ENCODE data around the gene VPS33B. TPM values are rescaled to one million over a fixed set of nuclear protein-coding genes. Genes with fewer than 3 reads are reported as not detected.

Gene VPS33B
- total RNA-seq, 2 experiments from 2014 or later, result 26.4 to 26.5 TPM

DNA sequence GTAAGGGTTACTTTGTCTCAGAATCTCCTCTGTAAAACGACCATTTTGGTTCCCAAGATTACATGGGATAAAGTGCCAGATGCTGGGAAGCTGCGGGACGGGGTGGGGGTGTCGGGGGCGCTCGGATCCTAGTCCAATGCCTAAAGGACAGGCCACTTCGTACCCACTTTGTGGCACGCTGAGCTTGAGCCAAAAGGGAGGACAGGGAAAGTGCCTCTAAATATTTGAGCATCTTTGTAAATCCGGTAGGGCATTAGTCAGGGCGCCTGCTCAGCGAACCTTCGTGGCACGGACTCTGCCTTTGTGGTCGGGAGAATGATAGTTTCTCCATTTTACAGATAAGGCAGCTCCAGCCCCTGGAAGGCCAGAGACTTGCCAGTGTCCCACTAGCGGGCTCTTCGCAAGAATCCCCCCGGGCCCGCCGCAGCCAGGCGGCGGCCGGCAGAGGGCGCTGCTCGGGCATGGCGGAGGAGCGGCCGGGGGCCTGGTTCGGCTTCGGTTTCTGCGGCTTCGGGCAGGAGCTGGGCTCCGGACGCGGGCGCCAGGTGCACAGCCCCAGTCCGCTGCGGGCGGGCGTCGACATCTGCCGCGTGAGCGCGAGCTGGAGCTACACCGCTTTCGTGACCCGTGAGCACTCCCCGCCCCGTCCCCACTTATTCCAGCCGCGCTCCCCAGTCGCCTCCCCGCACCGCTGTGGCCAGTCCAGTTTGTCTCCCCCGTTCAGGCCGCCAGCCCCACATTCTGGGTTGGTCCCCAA lies 65.9 kb downstream of the VPS33B start:
- peak overlapping the region; percentile 42 for H3K27ac Mint-ChIP-seq
- DNase-seq, result peak; percentile 66
- H3K27me3 Mint-ChIP-seq, result no peaks in the 10 kb centered on the region
- ChIA-PET POLR2A (interaction anchor here (1.3 to 3.7 kb wide), 3 partner anchors 22 to 53 kb away, joined by 5 to 28 read pairs (median 17); partner anchors contain the start of genes MAN2A2 and UNC45A), CTCF (interaction anchor here (0.9 to 7.7 kb wide), 22 partner anchors 8 to 686 kb away, joined by 3 to 106 read pairs (median 6); partner anchors contain the start of genes HDDC3, UNC45A and VPS33B)
- peaks cover 35% of the 10 kb centered on the region for H3K36me3 Mint-ChIP-seq
- intact Hi-C loops (cut with micrococcal nuclease), result loop anchor here (1.0 to 2.0 kb wide), 3 partner anchors 77 to 314 kb away; no protein-coding TSS in a partner anchor
- H3K9me3 Mint-ChIP-seq, result no peaks in the 10 kb centered on the region
- H3K4me3 Mint-ChIP-seq, result peak overlapping the region; percentile 87
- H3K4me1 Mint-ChIP-seq (ENCODE audit: low read depth), result peaks cover 14% of the 10 kb centered on the region

GRCh38 chr15:90955624-90956273 lies 66.6 kb downstream of the VPS33B start:
- Mint-ChIP-seq H3K27ac (peak overlapping the region; percentile 94), H3K27me3 (no peaks in the 10 kb centered on the region), H3K36me3 (peaks cover 28% of the 10 kb centered on the region), H3K4me3 (peak overlapping the region; percentile 87), H3K4me1 (ENCODE audit: low read depth) (peaks cover 14% of the 10 kb centered on the region), H3K9me3 (no peaks in the 10 kb centered on the region)
- ChIA-PET CTCF (interaction anchor here (0.9 to 7.7 kb wide), 20 partner anchors 8 to 686 kb away, joined by 3 to 106 read pairs (median 8); partner anchors contain the start of genes HDDC3, UNC45A and VPS33B), POLR2A (interaction anchor here (1.5 to 3.7 kb wide), 3 partner anchors 21 to 53 kb away, joined by 5 to 28 read pairs (median 17); partner anchors contain the start of genes MAN2A2, PRC1 and UNC45A)
- DNase-seq, result peak; percentile 25
- intact Hi-C loops (cut with micrococcal nuclease), result loop anchor here (1.0 to 2.0 kb wide), 7 partner anchors 20 to 315 kb away; partner anchors contain the start of genes MAN2A2, PRC1, UNC45A and VPS33B

GRCh38 chr15:90954712-90955623 lies 67.4 kb downstream of the VPS33B start, which contains the start of gene RCCD1:
Gene RCCD1, plus strand, starts transcription at chr15:90954884. Its CDS starts 1,851 bp downstream, at chr15:90956735.
- H3K4me3 Mint-ChIP-seq, result peak within 1 kb of the TSS; percentile 87
- peaks cover 14% of the 10 kb centered on the region for H3K4me1 Mint-ChIP-seq (ENCODE audit: low read depth)
- H3K9me3 Mint-ChIP-seq, result no peaks in the 10 kb centered on the region
- CTCF ChIA-PET, result interaction anchor here (0.7 to 7.7 kb wide), 13 partner anchors 8 to 317 kb away, joined by 3 to 106 read pairs (median 10); partner anchors contain the start of genes HDDC3, UNC45A and VPS33B
- H3K27me3 Mint-ChIP-seq, result no peaks in the 10 kb centered on the region
- intact Hi-C loops (cut with micrococcal nuclease), result loop anchor here (1.0 to 2.0 kb wide), 4 partner anchors 20 to 67 kb away; partner anchors contain the start of genes MAN2A2, PRC1, UNC45A and VPS33B
- POLR2A ChIA-PET, result interaction anchor here (0.7 to 3.7 kb wide), 7 partner anchors 16 to 67 kb away, joined by 3 to 28 read pairs (median 5); partner anchors contain the start of genes MAN2A2, PRC1, UNC45A and VPS33B
- DNase-seq, result peak; percentile 96
- H3K36me3 Mint-ChIP-seq, result peaks cover 27% of the 10 kb centered on the region
- peak within 1 kb of the TSS; percentile 94 for H3K27ac Mint-ChIP-seq

- POLR2A ChIA-PET, result interaction anchor here (1.0 to 3.7 kb wide), 6 partner anchors 19 to 68 kb away, joined by 3 to 28 read pairs (median 8); partner anchors contain the start of genes MAN2A2, PRC1, UNC45A and VPS33B
Observed at GRCh38 chr15:90953947-90954711, 68.3 kb downstream of the VPS33B start.

GRCh38 chr15:90952901-90953677 lies 69.3 kb downstream of the VPS33B start:
- H3K9me3 Mint-ChIP-seq, result no peaks in the 10 kb centered on the region

More at GRCh38 chr15:90953947-90954711, 68.3 kb downstream of the VPS33B start:
- H3K27ac Mint-ChIP-seq, result peak overlapping the region; percentile 94
- no peaks in the 10 kb centered on the region for H3K27me3 Mint-ChIP-seq
- CTCF ChIA-PET, result interaction anchor here (0.7 to 7.7 kb wide), 5 partner anchors 9 to 96 kb away, joined by 3 to 106 read pairs (median 6); partner anchors contain the start of genes HDDC3 and UNC45A
- peaks cover 14% of the 10 kb centered on the region for H3K4me1 Mint-ChIP-seq (ENCODE audit: low read depth)
- H3K9me3 Mint-ChIP-seq, result no peaks in the 10 kb centered on the region
- peak overlapping the region; percentile 87 for H3K4me3 Mint-ChIP-seq
- intact Hi-C loops (cut with micrococcal nuclease), result loop anchor here (2.0 kb wide), 2 partner anchors 41 to 51 kb away; partner anchors contain the start of genes MAN2A2 and PRC1
- no peak for DNase-seq
- peaks cover 27% of the 10 kb centered on the region for H3K36me3 Mint-ChIP-seq

DNA sequence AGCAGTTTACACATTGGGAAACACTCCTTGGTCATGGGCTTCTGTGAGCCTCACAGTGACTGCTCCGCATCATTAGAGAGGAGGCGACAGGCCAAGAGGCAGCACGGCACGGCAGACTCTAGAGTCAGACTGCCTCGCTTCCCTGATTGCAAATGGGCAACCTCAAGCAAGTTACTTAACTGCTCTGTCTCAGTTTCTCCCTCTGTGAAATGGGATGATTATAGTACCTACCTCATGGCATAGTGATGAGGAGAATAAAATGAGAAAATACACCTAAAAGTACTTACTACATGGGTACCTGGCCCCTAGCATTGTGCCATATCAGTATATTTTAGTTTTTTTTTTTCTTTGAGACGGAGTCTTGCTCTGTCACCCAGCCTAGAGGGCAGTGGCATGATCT lies 71.7 kb downstream of the VPS33B start:
- peaks cover 38% of the 10 kb centered on the region for H3K36me3 Mint-ChIP-seq
- CTCF ChIA-PET, result no interaction called here
- H3K27me3 Mint-ChIP-seq, result no peaks in the 10 kb centered on the region
- intact Hi-C loops (cut with micrococcal nuclease), result no loop called here
- no peak overlapping the region for H3K4me3 Mint-ChIP-seq
- POLR2A ChIA-PET, result no interaction called here
- no peak overlapping the region for H3K27ac Mint-ChIP-seq
- no peak for DNase-seq
- peaks cover 4% of the 10 kb centered on the region for H3K4me1 Mint-ChIP-seq (ENCODE audit: low read depth)
- H3K9me3 Mint-ChIP-seq, result no peaks in the 10 kb centered on the region

More at GRCh38 chr15:90952901-90953677, 69.3 kb downstream of the VPS33B start:
- ChIA-PET POLR2A (interaction anchor here (3.7 kb wide), 1 partner anchor 18 kb away, joined by 28 read pairs; the partner anchor contains the start of gene UNC45A), CTCF (interaction anchor here (7.7 kb wide), 1 partner anchor 21 kb away, joined by 106 read pairs; the partner anchor contains the start of genes HDDC3 and UNC45A)
- DNase-seq, result no peak
- Mint-ChIP-seq H3K4me3 (no peak overlapping the region), H3K27me3 (no peaks in the 10 kb centered on the region), H3K27ac (no peak overlapping the region), H3K36me3 (peaks cover 36% of the 10 kb centered on the region), H3K4me1 (ENCODE audit: low read depth) (peaks cover 14% of the 10 kb centered on the region)
- intact Hi-C loops (cut with micrococcal nuclease), result no loop called here

DNA sequence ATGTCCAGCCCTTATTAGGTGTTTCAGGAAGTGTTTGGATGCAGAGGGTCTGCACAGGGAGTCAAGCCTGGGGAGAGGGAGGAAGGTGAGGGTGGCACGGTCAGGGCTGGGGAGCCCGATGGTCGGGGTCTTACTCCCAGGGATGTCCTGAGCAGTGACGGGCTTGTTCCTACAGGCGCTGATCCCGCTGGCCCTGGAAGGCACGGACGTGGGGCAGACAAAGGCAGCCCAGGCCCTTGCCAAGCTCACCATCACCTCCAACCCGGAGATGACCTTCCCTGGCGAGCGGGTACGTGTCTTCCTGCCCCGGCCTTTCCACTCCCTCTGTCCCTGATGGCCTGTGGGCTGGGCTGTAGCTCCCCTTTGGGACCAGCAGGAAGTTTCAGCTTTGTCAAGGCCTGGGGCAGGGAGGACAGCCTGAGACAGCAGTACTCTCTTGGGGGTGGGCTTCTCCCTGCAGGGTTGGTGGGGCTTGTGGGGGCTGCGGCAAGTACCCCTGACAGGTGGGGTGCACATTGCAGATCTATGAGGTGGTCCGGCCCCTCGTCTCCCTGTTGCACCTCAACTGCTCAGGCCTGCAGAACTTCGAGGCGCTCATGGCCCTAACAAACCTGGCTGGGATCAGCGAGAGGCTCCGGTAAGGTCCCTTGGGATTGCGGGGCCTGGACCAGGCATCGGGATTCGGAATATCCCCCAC lies 72.3 kb downstream of the VPS33B start:
- Mint-ChIP-seq H3K36me3 (peaks cover 39% of the 10 kb centered on the region), H3K27ac (no peak overlapping the region), H3K27me3 (no peaks in the 10 kb centered on the region), H3K4me3 (no peak overlapping the region), H3K4me1 (ENCODE audit: low read depth) (peaks cover 4% of the 10 kb centered on the region), H3K9me3 (no peaks in the 10 kb centered on the region)
- intact Hi-C loops (cut with micrococcal nuclease), result no loop called here
- POLR2A ChIA-PET, result no interaction called here
- CTCF ChIA-PET, result no interaction called here
- no peak for DNase-seq
